Neural cell (in vitro differentiated cells): Measurements from ENCODE around the gene TECTB. TPM values are rescaled to one million over a fixed set of nuclear protein-coding genes. Genes with fewer than 3 reads are reported as not detected.

Experiments used
- H2AFZ ChIP-seq: fragments of 200-600, 300-800 bp; sonication (generic), shearing (Covaris generic); 2 replicates; pipeline ENCODE4 v1.6.0; 2014; ENCODE audit warnings: low read depth, mild to moderate bottlenecking, antibody characterized with exemption, low read length, moderate library complexity
- H3F3A ChIP-seq: fragments of 200-600 bp; shearing (Covaris generic); 2 replicates; pipeline ENCODE4 v1.6.1; 2016; ENCODE audit warnings: mild to moderate bottlenecking, moderate library complexity, mixed read lengths, antibody characterized with exemption, low read length; ENCODE audit not compliant: insufficient read depth, poor library complexity, severe bottlenecking
- H3K27ac ChIP-seq: fragments of 200-600, 300-800 bp; sonication (generic), shearing (Covaris generic); 2 replicates; pipeline ENCODE4 v1.5.1; 2014; ENCODE audit warnings: mild to moderate bottlenecking, low read length, moderate library complexity
- H3K27me3 ChIP-seq: fragments of 300-800, 200-600 bp; sonication (generic), shearing (Covaris generic); 2 replicates; pipeline ENCODE4 v1.6.0; 2014; ENCODE audit warnings: mild to moderate bottlenecking, low read depth, low read length, moderate library complexity; ENCODE audit not compliant: insufficient read depth
- H3K36me3 ChIP-seq: fragments of 300-800, 200-600 bp; sonication (generic), shearing (Covaris generic); 2 replicates; pipeline ENCODE4 v1.5.1; 2014; ENCODE audit warnings: mild to moderate bottlenecking, antibody characterized with exemption, low read length, moderate library complexity; ENCODE audit not compliant: insufficient read depth
- H3K4me2 ChIP-seq: fragments of 300-800, 200-600 bp; sonication (generic), shearing (Covaris generic); 2 replicates; pipeline ENCODE4 v1.6.0; 2014; ENCODE audit warnings: mild to moderate bottlenecking, low read length
- H3K4me3 ChIP-seq: fragments of 300-800, 200-600 bp; sonication (generic), shearing (Covaris generic); 2 replicates; pipeline ENCODE4 v1.5.1; 2014; ENCODE audit warnings: mild to moderate bottlenecking, low read length, moderate library complexity
- H3K79me2 ChIP-seq: fragments of 200-600 bp; shearing (Covaris generic); replicated peaks from 2 replicates; pipeline ENCODE4 v1.6.0; 2014; ENCODE audit warnings: mild to moderate bottlenecking, low read length, moderate library complexity; ENCODE audit not compliant: insufficient read depth
- H3K9ac ChIP-seq: fragments of 300-800, 200-600 bp; sonication (generic), shearing (Covaris generic); 2 replicates; pipeline ENCODE4 v1.6.1; 2016; ENCODE audit warnings: mild to moderate bottlenecking, low read length, mixed read lengths
- H3K9me2 ChIP-seq: fragments of 200-600 bp; shearing (Covaris generic); 2 replicates; pipeline ENCODE4 v1.6.1; 2016; ENCODE audit warnings: mild to moderate bottlenecking, low read length, mixed read lengths; ENCODE audit not compliant: insufficient read depth
- H3K9me3 ChIP-seq: fragments of 200-600, 300-800 bp; sonication (generic), shearing (Covaris generic); 2 replicates; pipeline ENCODE4 v1.6.1; 2016; ENCODE audit warnings: mild to moderate bottlenecking, mixed run types, low read length, moderate library complexity, mixed read lengths
- H4K20me1 ChIP-seq: fragments of 200-600 bp; shearing (Covaris generic); 2 replicates; pipeline ENCODE4 v1.6.1; 2016; ENCODE audit warnings: mild to moderate bottlenecking, mixed run types; ENCODE audit not compliant: insufficient read depth
- EP300 ChIP-seq: fragments of 450-650 bp; conservative IDR thresholded peaks from 2 replicates; pipeline ENCODE4 v1.6.1; 2014; ENCODE audit warnings: antibody characterized with exemption, mild to moderate bottlenecking, moderate library complexity; ENCODE audit not compliant: poor library complexity, severe bottlenecking
- EZH2 ChIP-seq: fragments of 200-600, 300-800 bp; shearing (Covaris generic), sonication (generic); IDR thresholded peaks from 2 replicates; pipeline ENCODE4 v1.6.1; 2014; ENCODE audit warnings: antibody characterized with exemption, low read length, borderline replicate concordance, mild to moderate bottlenecking; ENCODE audit not compliant: insufficient read depth, poor library complexity, severe bottlenecking
- MXI1 ChIP-seq: fragments of 450-650 bp; conservative IDR thresholded peaks from 2 replicates; pipeline ENCODE4 v1.6.1; 2014; ENCODE audit warnings: antibody characterized with exemption, mild to moderate bottlenecking; ENCODE audit not compliant: poor library complexity, severe bottlenecking
- POLR2AphosphoS5 ChIP-seq: IDR thresholded peaks from 2 replicates; pipeline ENCODE4 v1.6.1; 2012
- RAD21 ChIP-seq: fragments of 450-650 bp; conservative IDR thresholded peaks from 2 replicates; pipeline ENCODE4 v1.6.1; 2014; ENCODE audit warnings: antibody characterized with exemption, mild to moderate bottlenecking, moderate library complexity
- SMC3 ChIP-seq: fragments of 450-650 bp; conservative IDR thresholded peaks from 2 replicates; pipeline ENCODE4 v1.6.1; 2014; ENCODE audit warnings: antibody characterized with exemption, mild to moderate bottlenecking, moderate library complexity; ENCODE audit not compliant: poor library complexity
- TAF1 ChIP-seq: IDR thresholded peaks from 2 replicates; pipeline ENCODE4 v1.6.1; 2012; ENCODE audit warnings: low read depth
- polyA plus RNA-seq: library from polyadenylated mRNA; depleted of rRNA; stranded (reverse); fragments of >200 nt; gene quantifications from 2 replicates; pipeline ENCODE4 v1.2.3, GENCODE V29; 2014
- TF ChIP-seq, protein P1 (sequence below): fragments of 450-650 bp; IDR thresholded peaks from 2 replicates; pipeline ENCODE4 v1.5.1; 2014; ENCODE audit warnings: antibody characterized with exemption, mild to moderate bottlenecking, moderate library complexity; ENCODE audit not compliant: poor library complexity, severe bottlenecking
- TF ChIP-seq, protein P2 (sequence below): IDR thresholded peaks from 2 replicates; pipeline ENCODE4 v1.6.1; 2012; ENCODE audit warnings: borderline replicate concordance

Gene TECTB
- polyA plus RNA-seq, 1 donor from 2014 or later, result not detected

DNA sequence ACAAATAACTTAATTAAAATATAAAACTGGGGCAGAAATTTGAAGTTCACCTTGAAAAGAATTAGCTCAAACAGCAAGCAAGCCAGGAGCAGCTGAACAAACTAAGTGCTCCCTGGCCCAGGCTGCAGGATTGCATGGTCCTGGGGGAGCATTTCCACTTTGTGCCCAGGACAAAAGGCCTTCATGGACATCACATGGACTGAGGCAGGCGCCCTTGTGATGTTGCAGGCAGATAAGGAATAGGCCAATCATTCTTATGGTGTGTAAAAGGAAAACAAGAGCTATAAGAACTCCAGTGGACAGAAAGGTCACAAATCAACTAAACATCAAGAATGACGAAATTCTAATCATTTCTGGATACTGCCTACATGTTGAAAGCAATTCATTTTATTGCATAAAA lies 17.5 kb upstream of the TECTB start:
- Histone ChIP-seq H3K9me3 (no peaks in the 10 kb centered on the region), H3K4me2 (no peak overlapping the region), H2AFZ (no peak overlapping the region), H3F3A (no peaks in the 10 kb centered on the region), H3K36me3 (no peaks in the 10 kb centered on the region), H3K27me3 (no peaks in the 10 kb centered on the region), H4K20me1 (no peaks in the 10 kb centered on the region), H3K27ac (no peak overlapping the region), H3K9me2 (no peaks in the 10 kb centered on the region), H3K79me2 (no peaks in the 10 kb centered on the region), H3K9ac (no peak overlapping the region), H3K4me3 (no peak overlapping the region)
- TF ChIP-seq POLR2AphosphoS5 (no peak), SMC3 (no peak), RAD21 (no peak), EP300 (no peak), TAF1 (no peak), MXI1 (no peak), EZH2 (no peak)
- TF ChIP-seq, protein P1, sequence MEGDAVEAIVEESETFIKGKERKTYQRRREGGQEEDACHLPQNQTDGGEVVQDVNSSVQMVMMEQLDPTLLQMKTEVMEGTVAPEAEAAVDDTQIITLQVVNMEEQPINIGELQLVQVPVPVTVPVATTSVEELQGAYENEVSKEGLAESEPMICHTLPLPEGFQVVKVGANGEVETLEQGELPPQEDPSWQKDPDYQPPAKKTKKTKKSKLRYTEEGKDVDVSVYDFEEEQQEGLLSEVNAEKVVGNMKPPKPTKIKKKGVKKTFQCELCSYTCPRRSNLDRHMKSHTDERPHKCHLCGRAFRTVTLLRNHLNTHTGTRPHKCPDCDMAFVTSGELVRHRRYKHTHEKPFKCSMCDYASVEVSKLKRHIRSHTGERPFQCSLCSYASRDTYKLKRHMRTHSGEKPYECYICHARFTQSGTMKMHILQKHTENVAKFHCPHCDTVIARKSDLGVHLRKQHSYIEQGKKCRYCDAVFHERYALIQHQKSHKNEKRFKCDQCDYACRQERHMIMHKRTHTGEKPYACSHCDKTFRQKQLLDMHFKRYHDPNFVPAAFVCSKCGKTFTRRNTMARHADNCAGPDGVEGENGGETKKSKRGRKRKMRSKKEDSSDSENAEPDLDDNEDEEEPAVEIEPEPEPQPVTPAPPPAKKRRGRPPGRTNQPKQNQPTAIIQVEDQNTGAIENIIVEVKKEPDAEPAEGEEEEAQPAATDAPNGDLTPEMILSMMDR, result no peak
- TF ChIP-seq, protein P2, sequence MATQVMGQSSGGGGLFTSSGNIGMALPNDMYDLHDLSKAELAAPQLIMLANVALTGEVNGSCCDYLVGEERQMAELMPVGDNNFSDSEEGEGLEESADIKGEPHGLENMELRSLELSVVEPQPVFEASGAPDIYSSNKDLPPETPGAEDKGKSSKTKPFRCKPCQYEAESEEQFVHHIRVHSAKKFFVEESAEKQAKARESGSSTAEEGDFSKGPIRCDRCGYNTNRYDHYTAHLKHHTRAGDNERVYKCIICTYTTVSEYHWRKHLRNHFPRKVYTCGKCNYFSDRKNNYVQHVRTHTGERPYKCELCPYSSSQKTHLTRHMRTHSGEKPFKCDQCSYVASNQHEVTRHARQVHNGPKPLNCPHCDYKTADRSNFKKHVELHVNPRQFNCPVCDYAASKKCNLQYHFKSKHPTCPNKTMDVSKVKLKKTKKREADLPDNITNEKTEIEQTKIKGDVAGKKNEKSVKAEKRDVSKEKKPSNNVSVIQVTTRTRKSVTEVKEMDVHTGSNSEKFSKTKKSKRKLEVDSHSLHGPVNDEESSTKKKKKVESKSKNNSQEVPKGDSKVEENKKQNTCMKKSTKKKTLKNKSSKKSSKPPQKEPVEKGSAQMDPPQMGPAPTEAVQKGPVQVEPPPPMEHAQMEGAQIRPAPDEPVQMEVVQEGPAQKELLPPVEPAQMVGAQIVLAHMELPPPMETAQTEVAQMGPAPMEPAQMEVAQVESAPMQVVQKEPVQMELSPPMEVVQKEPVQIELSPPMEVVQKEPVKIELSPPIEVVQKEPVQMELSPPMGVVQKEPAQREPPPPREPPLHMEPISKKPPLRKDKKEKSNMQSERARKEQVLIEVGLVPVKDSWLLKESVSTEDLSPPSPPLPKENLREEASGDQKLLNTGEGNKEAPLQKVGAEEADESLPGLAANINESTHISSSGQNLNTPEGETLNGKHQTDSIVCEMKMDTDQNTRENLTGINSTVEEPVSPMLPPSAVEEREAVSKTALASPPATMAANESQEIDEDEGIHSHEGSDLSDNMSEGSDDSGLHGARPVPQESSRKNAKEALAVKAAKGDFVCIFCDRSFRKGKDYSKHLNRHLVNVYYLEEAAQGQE, result no peak

DNA sequence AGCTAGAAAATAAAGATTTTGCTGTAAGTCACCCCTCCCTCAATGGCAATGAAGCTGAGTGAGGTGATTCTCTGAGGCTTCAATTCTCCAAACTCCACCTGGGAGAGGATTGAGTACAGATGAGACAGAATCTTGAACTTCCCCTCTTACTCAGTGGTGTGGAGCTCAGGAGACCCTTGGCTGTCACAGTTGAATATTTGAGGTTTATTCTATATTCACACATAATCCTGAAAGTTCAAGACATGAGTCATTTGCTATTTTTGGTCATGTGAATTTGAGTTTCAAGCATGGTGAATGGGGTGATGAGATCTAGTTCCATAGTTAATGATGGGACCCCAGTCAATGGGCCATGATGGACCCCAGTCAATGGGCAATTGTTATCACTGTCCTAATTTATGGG lies 13.9 kb upstream of the TECTB start:
- no peaks in the 10 kb centered on the region for H3K27me3 ChIP-seq
- H3K9ac ChIP-seq, result no peak overlapping the region
- no peak overlapping the region for H3K27ac ChIP-seq
- TF ChIP-seq POLR2AphosphoS5 (no peak), EP300 (no peak), SMC3 (no peak), TAF1 (no peak), MXI1 (no peak), RAD21 (no peak), EZH2 (no peak)
- TF ChIP-seq, protein P1, result no peak
- TF ChIP-seq, protein P2, result no peak
- no peak overlapping the region for H3K4me2 ChIP-seq
- no peaks in the 10 kb centered on the region for H3K9me3 ChIP-seq
- no peaks in the 10 kb centered on the region for H3F3A ChIP-seq
- no peaks in the 10 kb centered on the region for H4K20me1 ChIP-seq
- no peaks in the 10 kb centered on the region for H3K36me3 ChIP-seq
- H3K79me2 ChIP-seq, result no peaks in the 10 kb centered on the region
- H3K4me3 ChIP-seq, result no peak overlapping the region
- H2AFZ ChIP-seq, result no peak overlapping the region
- no peaks in the 10 kb centered on the region for H3K9me2 ChIP-seq
